ENCODE results near the gene SH3BP1.

DNA sequence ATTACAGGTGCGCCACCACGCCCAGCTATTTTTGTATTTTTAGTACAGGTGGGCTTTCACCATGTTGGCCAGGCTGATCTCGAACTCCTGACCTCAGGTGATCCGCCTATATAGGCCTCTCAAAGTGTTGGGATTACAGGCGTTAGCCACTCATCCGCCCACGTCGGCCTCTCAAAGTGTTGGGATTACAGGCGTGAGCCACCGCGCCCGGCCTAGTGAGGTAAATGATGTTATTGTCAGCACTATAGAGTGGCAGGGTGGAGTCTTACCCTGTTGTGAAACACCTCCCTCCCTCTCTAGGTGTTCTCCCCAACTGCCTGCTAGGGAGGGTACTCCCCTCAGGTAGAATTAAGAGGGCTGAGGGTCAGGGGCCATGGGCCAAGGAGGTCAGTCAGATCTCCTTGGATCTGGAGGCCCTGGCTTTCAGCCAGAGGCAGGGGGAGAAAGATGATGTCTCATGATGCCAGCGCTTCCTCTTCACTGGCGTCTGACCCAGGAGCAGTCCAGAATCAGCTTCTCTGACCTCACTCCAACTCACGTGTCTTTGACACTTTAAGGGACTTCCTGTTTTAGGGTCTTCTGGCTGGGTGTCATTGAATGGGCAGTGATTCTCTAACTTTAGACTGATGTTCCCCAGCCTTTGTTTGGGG, 28.9 kb upstream of the SH3BP1 start:
- TF ChIP-seq POLR2A (IDR thresholded peaks at IDR 0.05; ENCODE audit: low read depth, low read length) (no peak), TAF1 (IDR thresholded peaks at IDR 0.05; ENCODE audit: low read depth, low read length) (no peak), POLR2AphosphoS5 (IDR thresholded peaks at IDR 0.05; ENCODE audit: low read depth, low read length) (no peak)

Measured in GM12891 (cell line).